GM19238 (cell line): ENCODE results near the gene POMT2.

ENCODE experiments used
- DNase-seq: peaks from one replicate; pipeline ENCODE4 v3.0.0; 2011; ENCODE audit warnings: low spot score; ENCODE audit not compliant: insufficient read length

Gene POMT2

GRCh38 chr14:77242752-77243151 lies 77.9 kb downstream of the POMT2 start:
- DNase-seq = no peak

- no peak for DNase-seq
Observed at GRCh38 chr14:77241955-77242354, 78.7 kb downstream of the POMT2 start.

GRCh38 chr14:77240336-77240915 lies 80.3 kb downstream of the POMT2 start:
- DNase-seq = no peak

- DNase-seq = no peak
Observed at GRCh38 chr14:77239412-77239811, 81.3 kb downstream of the POMT2 start.

- DNase-seq = no peak
Observed at GRCh38 chr14:77238996-77239395, 81.7 kb downstream of the POMT2 start.

- no peak for DNase-seq
Observed at GRCh38 chr14:77238356-77238755, 82.3 kb downstream of the POMT2 start.

- DNase-seq = no peak
Observed at GRCh38 chr14:77236814-77237213, 83.9 kb downstream of the POMT2 start.

GRCh38 chr14:77231721-77232120 lies 89.0 kb downstream of the POMT2 start:
- DNase-seq = no peak

GRCh38 chr14:77230914-77231313 lies 89.8 kb downstream of the POMT2 start:
- DNase-seq = no peak

- no peak for DNase-seq
Observed at GRCh38 chr14:77228056-77228455, 92.6 kb downstream of the POMT2 start.

- no peak for DNase-seq
Observed at GRCh38 chr14:77225892-77226557, 94.7 kb downstream of the POMT2 start.

GRCh38 chr14:77225254-77225653 lies 95.4 kb downstream of the POMT2 start:
- DNase-seq = no peak
